Activated CD4-positive, alpha-beta T cell treated with anti-CD3 and anti-CD28 coated beads for 1 hour (primary cell): ENCODE results near the gene SUSD3.
"Not testable (repeated sequence)": the region's sequence is repeated elsewhere in the genome, so short reads cannot be mapped to it uniquely, and the experiment has no call there.

Experiments
- DNase-seq: peaks from one replicate; pipeline ENCODE4 v3.0.0-alpha.2; 2020

SUSD3 gene

DNA sequence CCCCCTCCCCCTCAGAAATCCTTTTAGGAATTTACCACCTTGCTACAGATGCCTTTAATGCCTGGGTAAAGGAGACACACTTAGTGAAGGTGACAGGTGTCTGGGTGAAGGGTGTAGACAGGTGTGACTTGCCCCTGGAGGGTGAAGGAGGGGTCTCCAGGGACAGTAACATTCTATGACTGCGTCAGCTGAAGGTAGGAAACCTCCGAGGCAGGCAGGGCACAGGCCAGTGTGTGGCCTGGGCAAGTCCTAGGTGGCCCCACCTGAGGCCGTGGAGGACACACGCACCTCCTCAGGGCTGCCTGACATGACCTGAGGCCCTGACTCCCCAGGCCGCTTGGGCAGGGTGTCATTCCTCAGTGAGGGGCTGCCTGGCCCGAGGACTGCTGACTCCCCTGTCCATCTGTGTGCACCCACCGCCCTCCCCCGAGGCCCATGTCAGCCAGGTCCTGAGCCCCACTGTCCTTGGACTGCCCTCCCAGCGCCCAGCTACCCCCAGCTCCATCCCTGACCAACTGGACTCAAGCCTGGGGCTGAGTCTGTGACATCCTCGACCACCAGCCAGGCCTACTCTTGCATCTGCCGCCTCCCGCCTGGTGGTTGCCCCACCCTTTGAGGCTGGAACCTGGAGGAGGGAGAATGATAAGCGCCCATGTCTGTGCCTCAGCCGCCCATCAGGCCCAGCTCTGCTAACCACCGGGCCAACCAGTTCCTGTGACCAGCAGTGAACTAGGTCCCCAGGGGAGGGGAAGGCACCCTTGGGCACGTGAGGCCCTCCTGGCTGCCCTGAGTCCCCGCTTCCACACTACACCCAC lies 55.9 kb downstream of the SUSD3 start:
- no peak for DNase-seq

GRCh38 chr9:93114984-93115335 lies 56.5 kb downstream of the SUSD3 start:
- no peak for DNase-seq

DNA sequence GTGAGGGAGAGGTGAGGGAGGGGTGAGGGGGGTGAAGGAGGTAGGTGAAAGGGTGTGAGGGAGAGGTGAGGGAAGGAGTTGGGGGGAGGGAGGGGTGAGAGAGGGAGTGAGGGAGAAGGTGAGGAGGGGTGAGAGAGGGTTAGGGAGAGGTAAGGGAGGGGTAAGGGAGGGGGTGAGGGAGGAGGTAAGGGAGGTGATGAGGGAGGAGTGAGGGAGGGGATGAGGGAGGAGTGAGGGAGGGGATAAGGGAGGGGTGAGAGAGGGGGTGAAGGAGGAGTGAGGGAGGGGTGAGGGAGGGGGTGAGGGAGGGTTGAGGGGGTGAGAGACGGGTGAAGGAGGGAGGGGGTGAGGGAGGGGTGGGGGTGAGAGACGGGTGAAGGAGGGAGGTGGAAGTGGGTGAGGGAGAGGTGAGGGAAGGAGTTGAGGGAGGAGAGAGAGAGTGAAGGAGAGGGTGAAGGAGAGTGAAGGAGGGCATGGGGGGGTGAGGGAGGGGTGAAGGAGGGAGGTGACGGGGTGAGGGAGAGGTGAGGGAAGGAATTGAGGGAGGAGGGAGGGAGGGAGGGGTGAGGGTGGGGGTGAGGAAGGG lies 57.1 kb downstream of the SUSD3 start:
- no peak for DNase-seq

DNA sequence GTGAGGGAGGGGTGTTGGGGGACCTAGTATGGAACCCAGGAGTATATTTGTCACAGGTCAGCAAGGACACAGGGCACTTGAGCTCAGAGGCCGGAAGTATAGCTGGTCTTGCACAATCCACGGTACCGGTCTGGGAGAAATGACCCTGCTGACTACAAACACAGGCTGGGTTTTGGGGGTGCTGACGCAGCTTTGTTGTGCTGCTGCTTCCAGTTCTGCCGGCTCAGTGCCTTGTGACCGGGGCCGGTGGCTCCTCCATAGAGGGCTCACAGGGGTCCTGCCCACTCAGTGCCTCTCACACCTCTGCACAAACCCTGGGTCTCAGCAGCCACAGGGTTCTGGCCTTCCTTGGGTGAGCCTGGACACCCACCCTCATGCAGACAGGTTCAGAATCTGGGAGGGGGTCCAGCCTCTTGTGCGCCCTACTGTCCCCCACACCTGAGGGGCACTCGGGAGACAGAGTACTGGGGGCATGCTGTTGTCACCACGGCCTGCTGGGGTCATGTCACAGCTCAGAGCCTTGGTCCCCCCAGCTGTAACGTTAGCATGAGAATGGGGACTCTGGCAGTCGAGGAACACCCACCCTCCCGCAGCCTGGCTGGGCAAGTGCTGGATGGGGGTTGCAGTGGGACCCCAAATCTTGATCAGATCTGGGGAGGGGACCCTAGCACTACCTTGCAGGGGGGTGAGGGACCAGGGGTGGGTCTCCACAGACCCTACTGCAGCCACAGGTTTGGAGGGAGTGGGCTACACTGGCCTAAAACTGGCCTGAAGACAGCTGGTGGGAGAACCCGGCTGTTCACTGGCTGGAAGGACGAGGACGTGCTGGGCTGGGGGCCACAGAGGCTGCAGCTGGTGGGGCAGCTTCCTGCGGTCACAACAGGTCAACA lies 57.8 kb downstream of the SUSD3 start:
- no peak for DNase-seq

- not testable (repeated sequence) for DNase-seq
Observed at GRCh38 chr9:93117521-93117920, 59.0 kb downstream of the SUSD3 start.

- DNase-seq = no peak
Observed at GRCh38 chr9:93117924-93118862, 59.7 kb downstream of the SUSD3 start.

DNA sequence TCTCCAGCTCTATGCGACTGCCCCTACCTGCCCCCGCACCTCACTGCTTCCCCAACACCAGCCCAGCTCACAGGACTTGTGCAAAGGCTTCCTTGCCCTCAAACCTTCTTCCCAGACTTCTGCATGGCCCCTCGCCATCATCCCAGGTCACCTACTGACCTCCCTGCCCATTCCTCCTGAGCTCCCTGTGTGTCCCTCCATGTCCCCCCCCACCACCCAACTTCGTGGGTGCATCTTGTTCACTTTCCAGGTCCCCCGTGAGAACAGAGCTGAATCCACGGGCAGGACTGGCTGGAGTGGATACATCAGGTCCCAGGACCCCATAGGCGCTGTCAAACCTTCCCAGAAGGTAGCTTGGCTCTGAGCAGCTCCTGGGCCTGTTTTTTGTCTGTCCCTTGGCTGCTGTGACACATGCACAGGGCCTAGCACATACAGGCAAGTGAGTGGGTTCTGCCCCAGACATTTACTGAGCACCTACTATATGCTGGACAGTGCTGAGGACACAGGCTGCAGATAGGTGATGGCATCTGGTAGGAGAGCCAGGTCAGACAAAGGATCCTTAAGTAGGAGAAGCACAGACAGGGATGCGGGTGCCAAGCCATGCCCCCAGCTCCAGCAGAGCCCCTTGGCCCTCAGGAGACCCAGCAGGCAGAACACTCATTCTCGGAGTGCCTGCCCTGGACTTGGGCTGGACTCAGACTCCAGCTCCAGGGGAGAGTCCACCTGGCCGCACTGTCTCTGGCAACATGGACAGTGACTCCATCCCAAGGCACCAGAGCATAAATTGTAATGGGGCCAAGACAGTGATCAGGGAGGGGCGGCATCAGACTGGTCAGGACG lies 60.6 kb downstream of the SUSD3 start:
- DNase-seq = no peak

- no peak for DNase-seq
Observed at GRCh38 chr9:93119703-93119952, 61.1 kb downstream of the SUSD3 start.

DNA sequence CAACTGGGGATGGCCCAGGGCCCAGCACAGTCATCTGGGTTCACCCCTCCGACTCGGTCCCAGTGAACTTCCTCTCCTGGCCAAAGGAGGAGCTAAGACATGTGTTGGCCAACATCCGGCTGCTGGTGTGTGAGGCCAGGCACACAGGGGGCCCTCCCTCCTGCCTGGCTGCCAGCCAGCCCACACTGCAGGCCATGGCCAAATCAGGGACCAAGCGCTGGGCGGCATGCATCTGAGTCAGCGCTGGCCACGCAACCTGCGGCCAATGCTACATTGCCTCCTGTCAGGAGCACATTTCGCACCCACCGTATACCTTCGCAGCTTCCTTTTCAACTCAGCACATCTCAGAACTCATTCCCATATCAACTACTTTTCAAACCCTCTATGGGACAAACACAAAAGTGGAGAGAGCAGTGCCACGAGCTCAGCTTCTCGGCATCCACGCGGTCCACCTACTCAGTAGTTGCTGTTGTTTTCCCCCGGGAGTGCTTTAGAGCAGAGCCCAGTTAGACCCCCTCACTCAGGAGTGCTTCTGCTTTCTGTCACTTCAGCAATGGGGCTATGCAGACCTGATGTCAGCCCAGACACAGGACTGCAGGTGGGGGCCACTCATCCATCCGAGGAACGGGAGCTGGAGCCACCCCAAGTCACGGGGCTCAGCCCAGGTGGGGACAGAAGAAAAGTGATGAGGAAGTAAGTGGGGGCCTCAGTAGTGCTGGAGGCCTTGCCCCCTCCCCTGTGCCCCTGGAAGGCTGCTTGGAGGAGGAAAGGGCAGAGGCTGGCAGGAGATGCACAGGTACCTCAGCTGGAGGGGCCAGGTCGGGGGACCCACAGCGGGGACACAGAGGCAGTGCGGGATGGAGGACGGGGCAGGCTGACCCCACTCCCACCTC lies 61.7 kb downstream of the SUSD3 start:
- DNase-seq = no peak

GRCh38 chr9:93120846-93121315 lies 62.4 kb downstream of the SUSD3 start:
- DNase-seq = no peak

- no peak for DNase-seq
Observed at GRCh38 chr9:93121316-93122241, 63.1 kb downstream of the SUSD3 start.

DNA sequence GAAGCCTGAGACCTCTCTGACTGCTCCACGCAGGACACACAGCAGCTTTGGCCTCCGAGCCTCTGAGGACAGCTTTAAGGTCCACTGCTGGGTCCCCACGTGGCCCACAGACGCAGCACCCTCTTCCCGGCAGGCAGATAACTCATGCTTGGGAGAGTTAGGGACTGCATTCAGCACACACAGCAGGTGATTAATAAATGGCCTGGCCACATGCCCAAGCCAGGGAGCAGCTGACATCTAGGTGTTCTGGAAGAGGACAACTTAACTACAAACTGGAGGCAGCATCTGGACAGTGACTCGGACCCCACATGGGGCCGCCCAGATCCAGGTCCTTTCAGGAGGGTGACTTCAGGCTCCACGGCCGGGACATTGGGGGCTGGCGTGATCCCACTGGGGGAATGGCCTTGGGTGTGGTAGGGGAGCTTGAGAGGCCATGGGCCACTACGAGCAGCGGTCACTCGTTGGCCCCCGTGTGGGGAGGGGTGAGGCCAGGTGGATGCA lies 64.3 kb downstream of the SUSD3 start:
- no peak for DNase-seq

DNA sequence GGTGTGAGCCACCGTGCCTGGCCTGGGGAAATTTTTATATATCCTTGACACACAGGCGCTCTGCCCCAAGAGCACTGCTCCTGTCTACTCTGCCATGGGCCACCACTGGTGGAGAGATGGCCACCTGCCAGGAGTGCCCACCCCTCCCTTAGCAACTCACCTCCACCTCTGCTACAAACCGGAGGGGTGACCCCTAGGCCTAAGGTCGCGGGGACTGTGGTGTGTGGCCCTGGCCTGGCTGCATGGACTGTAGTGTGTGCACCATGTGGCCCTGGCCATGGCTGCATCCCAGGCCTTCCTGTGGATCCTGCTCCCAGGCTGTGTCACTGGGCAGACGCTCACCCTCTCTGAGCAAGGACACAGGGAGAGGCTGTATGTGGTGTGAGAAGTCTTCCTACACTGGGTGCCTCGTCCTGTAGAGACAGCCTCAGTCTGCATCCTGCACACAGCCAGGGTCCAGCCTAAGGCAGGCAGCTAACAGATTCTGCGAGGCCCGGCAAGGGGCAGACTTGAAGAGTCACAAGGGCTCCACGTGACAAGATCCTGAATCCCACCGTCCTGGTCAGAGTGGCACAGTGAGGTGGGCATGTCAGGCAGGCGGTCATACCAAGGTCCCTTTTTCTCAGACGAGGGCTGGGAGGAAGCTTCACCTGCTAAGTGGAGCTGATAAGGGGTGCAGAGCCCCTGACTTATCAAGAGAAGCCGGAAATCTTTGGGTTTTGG lies 65.2 kb downstream of the SUSD3 start:
- DNase-seq = no peak

DNA sequence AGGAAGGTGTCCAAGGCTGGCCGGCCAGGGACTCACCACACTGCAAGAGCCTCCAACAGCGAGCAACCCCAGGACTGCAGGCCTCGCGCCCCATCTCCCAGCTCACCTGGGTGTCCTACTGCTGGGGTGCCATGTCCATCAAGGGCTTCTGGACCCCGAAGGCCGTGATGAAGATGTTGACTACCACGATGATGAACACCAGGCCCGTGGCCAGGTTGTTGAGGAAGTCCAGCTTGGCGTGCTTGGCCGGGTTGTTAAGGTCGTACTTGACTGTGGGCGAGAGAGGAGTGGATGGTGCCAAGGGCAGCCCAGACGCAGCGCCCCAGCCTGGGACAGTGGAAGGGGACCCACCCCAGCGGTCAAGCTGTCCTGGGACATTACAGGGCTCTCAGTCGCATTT lies 66.3 kb downstream of the SUSD3 start:
- DNase-seq = no peak

- no peak for DNase-seq
Observed at GRCh38 chr9:93125331-93125894, 66.9 kb downstream of the SUSD3 start.

DNA sequence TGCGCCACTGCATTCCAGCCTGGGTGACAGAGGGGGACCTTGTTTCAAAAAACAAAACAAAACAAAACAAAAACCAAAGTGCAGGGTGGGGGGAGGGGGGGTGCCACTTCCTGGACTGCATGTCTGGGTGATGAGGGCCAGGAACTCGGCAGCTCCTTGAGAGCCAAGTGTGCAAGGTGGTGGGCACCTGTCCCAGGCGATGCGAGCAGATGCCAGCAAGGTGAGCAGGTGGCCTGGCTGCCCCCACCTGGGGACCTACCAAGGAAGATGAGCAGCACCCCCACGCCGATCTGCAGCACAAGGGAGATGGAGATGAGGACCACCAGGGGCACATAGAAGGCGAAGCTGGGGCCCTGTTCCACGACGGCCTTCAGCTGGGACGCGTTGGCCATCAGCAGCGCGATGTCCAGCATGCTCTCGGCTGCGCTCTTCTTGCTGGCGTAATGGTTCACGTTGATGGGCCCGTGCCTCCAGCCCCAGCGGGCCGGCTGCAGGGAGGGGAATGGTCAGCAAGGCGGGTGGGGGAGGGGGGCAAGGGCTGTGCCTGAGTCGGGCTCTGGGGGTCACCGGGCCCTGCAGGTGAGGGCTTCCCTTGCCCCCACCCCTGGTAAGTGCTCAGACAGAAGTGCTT lies 67.8 kb downstream of the SUSD3 start:
- DNase-seq = no peak

- DNase-seq = no peak
Observed at GRCh38 chr9:93126825-93127368, 68.4 kb downstream of the SUSD3 start.
